ES-I3 (cell line): Measurements from ENCODE around the gene WTIP.
"Not testable (repeated sequence)": the region's sequence is repeated elsewhere in the genome, so short reads cannot be mapped to it uniquely, and the experiment has no call there.

ENCODE experiments used
- H3K36me3 ChIP-seq: 2 replicates; pipeline ENCODE4 v1.6.1; 2013; ENCODE audit warnings: mild to moderate bottlenecking, low read length, control low read depth, moderate library complexity; ENCODE audit not compliant: insufficient read depth
- H3K4me1 ChIP-seq: 2 replicates; pipeline ENCODE4 v1.6.1; 2013; ENCODE audit warnings: mild to moderate bottlenecking, control low read depth, low read length; ENCODE audit not compliant: insufficient read depth
- H3K9ac ChIP-seq: 2 replicates; pipeline ENCODE4 v1.6.1; 2013; ENCODE audit warnings: low read depth, mild to moderate bottlenecking, low read length, moderate library complexity
- H3K9me3 ChIP-seq: 2 replicates; pipeline ENCODE4 v1.6.1; 2013; ENCODE audit warnings: mild to moderate bottlenecking, low read length, moderate library complexity; ENCODE audit not compliant: control insufficient read depth, insufficient read depth

WTIP gene

DNA sequence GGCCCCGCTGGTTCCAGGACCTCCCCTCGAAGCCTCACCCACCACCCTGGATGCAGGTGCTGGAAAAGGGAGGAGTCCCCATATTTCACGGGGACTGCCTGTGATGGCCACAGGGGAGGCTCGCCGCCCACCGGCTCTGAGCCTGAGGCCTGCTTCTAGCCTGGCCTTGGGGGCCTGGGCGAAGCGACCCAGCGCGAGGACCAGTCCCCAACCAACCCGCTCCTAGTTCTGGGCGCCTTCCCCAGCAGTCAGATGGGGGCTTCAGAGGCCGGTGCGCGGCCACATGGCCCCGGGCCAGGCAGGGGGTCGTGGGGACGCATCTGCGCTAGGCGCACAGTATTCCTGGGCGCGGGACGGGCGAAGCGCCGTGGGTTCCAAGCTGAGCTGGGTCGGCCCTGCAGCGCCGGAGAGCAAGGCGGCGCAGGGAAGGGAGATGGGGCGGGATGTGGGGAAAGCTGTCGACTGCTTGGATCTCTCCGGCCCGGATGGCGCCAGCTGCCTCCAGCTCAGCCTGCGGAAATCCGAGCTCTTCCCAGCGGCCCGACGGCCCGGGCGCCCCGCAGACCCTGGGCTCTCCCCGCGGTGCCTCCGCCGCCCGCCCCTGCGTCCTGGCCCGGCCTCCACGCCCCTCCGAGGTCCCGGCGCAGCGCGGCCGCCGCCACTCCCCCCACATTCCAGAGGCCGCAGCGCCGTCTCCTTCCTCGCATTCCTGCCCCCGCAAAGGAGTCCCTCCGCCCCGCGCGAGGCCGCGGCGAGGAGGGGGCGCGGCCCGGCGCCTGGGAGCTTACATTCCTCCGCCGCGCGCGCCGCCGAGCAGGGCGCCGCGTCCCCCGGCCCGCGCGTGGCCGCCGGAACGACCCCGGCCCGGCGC is at the start of gene WTIP:
Gene WTIP, plus strand, starts transcription at position 788 of the 871 bp plus-strand sequence. CDS start 217 bp downstream, outside the sequence.
- no peaks in the 10 kb centered on the region; the same call in 1 of the 2 replicates for H3K36me3 ChIP-seq
- peaks cover 10% of the 10 kb centered on the region for H3K4me1 ChIP-seq
- H3K9me3 ChIP-seq, result no peaks in the 10 kb centered on the region
- peak within 1 kb of the TSS; percentile 90 for H3K9ac ChIP-seq

DNA sequence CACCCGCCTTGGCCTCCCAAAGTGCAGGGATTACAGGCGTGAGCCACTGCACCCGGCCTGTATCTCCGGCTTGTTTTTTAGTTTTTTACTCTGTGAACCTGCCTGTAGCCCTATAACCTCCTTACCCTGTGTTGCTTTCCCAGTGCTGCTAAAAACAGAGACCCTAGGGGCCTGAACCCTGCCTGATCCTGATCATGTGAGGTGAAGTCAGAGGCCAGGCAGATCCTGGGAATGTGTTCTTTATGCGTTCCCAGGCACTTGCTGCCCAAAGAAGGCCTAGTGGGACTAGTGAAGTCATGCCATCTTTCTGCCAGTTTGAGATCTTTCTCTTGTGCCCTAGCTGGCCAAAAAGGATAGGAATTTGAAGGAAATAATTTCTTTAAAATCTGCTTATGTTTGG is 48.8 kb upstream of the WTIP start:
- Histone ChIP-seq H3K9ac (no peak overlapping the region), H3K4me1 (peaks cover 5% of the 10 kb centered on the region; the same call in 1 of the 2 replicates), H3K36me3 (peaks cover 33% of the 10 kb centered on the region), H3K9me3 (no peaks in the 10 kb centered on the region)

DNA sequence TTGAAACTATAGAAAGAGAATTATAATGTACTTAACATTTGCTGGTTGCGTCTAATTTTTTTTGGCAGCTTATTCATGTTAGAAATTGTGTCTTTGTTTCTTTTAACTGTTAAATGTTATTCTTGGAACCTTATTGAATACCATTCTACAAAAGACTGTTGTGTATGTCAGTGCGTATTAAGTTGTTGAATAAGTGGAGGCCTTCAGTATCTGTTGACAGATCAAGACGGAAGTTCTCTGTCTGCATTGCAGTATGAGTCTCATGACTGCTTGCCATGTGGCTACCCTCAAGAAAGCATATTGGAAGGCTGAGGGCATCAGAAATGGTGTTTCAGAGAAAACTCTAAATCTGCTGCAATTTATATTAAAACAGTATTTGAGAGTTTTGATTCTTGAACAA is 44.8 kb upstream of the WTIP start:
- Histone ChIP-seq H3K9me3 (no peaks in the 10 kb centered on the region), H3K4me1 (no peaks in the 10 kb centered on the region), H3K36me3 (peaks cover 38% of the 10 kb centered on the region), H3K9ac (no peak overlapping the region)

DNA sequence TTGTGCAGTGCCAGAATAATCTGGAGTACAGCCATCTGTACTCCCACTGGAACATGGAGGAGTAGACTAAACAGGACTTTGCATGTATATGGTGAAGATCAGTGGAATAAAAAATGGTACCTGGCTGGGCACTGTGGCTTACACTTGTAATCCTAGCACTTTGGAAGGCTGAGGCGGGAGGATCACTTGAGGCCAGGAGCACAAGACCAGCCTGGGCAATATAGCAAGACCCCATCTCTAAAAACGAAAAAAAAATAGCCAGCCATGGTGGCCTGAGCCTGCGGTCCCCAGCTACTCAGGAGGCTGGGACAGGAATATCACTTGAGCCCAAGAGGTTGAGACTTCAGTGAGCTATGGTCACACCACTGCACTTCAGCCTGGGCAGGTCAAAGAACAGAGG is 33.4 kb upstream of the WTIP start:
- H3K4me1 ChIP-seq, result no peaks in the 10 kb centered on the region
- no peak overlapping the region for H3K9ac ChIP-seq
- no peaks in the 10 kb centered on the region for H3K9me3 ChIP-seq
- peaks cover 31% of the 10 kb centered on the region for H3K36me3 ChIP-seq

DNA sequence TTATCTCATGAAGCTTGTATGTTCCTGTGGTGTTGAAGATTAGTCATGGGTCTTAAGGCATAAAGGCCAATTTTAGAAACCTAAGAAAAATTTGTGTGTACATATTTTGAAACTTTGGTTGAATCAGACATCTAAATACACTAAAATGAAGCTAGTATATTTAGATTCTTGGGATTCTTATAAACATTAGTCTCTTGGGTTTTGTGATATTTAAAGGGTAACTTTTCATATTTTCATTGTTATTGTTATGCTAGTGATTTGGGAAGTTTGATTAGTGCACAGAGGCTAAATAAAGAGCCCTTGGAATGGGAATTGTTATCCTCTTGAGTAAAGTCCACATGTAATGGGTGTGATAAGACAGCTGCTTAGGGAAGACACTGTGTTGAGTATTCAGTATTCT is 28.8 kb upstream of the WTIP start:
- H3K9me3 ChIP-seq, result no peaks in the 10 kb centered on the region
- no peaks in the 10 kb centered on the region for H3K4me1 ChIP-seq
- peaks cover 20% of the 10 kb centered on the region for H3K36me3 ChIP-seq
- H3K9ac ChIP-seq, result no peak overlapping the region

DNA sequence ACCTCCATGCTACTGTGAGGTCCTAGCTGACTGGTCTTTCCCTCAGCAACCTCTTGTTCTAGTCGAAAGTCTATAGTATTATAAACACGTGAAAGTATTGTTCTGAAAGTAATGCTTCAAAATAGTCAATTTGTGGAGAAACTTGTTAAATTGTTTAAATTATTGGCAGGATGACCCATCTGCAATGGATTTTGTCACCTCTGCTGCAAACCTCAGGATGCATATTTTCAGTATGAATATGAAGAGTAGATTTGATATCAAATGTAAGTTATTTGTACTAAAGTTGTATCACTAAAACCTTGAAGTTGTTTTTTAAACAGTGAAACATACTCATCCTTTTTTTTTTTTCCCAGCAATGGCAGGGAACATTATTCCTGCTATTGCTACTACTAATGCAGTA is 27.5 kb upstream of the WTIP start:
- no peak overlapping the region for H3K9ac ChIP-seq
- no peaks in the 10 kb centered on the region for H3K9me3 ChIP-seq
- no peaks in the 10 kb centered on the region for H3K4me1 ChIP-seq
- H3K36me3 ChIP-seq, result peaks cover 18% of the 10 kb centered on the region

DNA sequence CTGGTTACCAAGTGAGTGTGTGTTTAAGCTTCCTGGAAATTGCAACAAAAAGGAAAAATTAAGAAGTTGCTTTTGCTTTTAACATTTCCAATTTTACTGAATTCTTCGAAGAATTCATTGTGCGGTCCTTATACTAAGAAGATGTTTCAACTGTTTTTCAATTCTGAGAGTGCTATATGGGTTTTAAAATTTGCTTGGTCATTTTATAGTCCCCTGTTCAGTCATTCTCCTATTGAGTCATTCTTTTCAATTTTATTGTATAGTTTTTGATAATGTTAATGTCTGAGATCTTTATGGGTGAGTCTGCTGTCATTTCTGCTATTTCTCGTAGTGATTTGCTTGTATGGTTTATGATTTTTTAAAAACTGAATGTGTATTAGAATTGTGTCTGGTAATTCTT is 26.9 kb upstream of the WTIP start:
- Histone ChIP-seq H3K36me3 (peaks cover 24% of the 10 kb centered on the region), H3K4me1 (no peaks in the 10 kb centered on the region), H3K9me3 (no peaks in the 10 kb centered on the region), H3K9ac (no peak overlapping the region)

DNA sequence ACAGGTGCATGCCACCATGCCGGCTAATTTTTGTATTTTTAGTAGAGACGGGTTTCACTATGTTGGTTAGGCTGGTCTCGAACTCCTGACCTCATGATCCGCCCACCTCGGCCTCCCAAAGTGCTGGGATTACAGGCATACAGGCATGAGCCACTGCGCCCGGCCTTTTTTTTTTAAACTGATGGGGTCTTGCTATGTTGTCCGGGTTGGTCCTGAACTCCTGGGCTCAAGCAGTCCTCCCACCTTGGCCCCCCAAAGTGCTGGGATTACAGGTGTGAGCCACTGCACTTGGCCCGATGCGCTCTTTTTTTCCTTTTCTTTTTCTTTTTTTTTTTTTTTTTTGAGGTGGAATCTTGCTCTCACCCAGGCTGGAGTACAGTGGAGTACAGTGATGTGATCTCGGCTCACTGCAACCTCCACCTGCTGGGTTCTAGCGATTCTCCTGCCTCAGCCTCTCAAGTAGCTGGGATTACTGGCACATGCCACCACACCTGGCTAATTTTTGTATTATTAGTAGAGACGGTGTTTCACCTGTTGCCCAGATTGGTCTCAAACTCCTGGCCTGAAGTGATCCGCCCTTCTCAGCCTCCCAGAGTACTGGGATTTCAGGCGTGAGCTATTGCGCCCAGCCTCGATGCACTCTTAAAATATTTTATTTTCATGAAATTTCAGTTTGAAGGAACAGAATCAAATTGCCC is 25.6 kb upstream of the WTIP start:
- H3K4me1 ChIP-seq, H3K9ac ChIP-seq, H3K9me3 ChIP-seq: not testable (repeated sequence)
- peaks cover 29% of the 10 kb centered on the region for H3K36me3 ChIP-seq

DNA sequence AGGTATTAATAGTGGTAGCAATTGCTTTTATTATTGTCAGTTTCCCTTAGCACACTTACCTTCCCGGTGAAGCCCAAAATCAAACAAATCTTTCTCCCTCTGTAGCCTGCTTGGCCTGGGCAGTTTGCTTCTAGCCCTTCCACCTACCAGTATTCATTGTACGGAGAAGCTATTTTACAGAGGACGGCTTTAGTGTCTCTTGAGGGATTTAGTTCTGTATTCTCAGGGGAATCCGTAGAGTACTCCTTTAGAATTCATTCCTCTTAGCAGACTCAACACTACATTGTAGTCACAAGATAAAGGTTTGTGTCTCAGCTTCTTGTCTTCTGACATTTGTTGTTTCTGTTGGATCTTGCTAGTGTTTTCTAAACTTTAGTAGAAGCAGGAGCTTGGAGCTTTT is 24.1 kb upstream of the WTIP start:
- Histone ChIP-seq H3K4me1 (no peaks in the 10 kb centered on the region), H3K36me3 (peaks cover 44% of the 10 kb centered on the region), H3K9ac (no peak overlapping the region), H3K9me3 (no peaks in the 10 kb centered on the region)

DNA sequence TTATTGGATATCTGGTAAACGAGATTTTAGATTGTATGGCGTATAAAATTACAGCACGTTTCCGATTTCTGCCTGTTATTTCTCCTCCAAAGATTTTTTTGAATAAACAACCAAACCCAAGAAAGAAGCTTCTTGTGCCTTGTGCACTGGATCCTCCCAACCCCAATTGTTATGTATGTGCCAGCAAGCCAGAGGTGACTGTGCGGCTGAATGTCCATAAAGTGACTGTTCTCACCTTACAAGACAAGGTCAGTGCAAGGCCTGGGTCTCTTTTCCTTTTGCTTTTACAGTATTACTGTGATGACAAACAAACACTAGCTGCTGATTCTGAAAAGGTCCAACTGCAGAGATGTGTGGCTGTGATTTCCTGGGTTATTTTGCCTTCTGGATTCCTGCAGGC is 22.9 kb upstream of the WTIP start:
- no peaks in the 10 kb centered on the region for H3K4me1 ChIP-seq
- peaks cover 52% of the 10 kb centered on the region for H3K36me3 ChIP-seq
- no peak overlapping the region for H3K9ac ChIP-seq
- no peaks in the 10 kb centered on the region for H3K9me3 ChIP-seq

DNA sequence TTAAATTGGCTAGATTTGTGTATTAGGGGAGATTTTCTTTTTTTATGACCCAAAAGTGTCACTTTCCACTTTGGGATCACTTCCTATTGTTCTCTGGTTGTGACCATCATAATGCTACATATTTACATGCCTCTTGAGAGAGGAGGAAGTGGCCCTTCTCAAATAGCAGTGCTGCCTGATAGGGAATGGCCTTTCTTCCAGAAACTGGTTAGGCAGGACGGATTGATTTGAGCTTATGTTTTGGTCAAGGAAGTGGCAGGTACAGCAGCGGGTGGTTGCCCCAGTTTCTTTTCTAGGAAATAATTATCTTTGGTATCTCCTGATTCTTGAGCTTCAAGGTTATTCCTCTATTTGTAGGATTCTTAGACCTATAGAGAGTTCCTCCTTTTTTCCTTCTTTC is 21.9 kb upstream of the WTIP start:
- no peaks in the 10 kb centered on the region for H3K9me3 ChIP-seq
- no peak overlapping the region for H3K9ac ChIP-seq
- peaks cover 51% of the 10 kb centered on the region for H3K36me3 ChIP-seq
- H3K4me1 ChIP-seq, result no peaks in the 10 kb centered on the region

DNA sequence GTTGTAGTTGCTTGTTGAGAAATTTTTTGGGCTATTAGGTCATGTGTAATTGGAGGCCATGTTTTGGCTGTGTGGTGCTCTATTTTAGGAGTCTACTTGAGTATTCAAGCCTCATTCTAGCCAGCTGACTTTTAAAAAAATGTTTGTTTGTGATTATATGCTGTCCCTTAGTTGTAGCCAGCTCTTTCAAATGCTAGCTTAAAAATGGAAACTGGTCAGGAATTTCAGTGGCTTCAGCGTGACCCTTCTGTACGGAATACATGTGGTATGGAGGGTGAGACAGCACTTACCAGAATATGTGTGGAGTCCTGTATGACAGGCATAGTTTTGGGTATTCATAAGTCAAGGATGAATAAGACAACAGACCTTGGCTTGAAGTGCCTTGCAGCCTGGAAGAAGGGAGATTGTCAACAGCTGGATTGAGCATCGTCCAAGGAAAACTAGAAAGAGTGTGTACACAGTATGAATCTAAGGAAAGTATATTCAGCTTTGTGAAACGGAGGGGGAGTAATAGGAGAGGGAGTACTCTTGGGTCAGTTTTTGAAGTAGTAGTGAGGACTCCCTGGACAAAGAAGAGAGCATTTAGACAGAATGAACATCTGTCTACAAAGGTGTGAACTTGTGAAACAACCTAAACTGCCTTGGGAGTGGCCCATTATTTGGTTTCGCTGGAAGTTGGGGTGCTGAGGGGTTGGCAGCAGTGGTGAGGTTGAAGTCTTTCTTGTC is 20.0 kb upstream of the WTIP start:
- Histone ChIP-seq H3K9ac (no peak overlapping the region), H3K36me3 (peaks cover 59% of the 10 kb centered on the region), H3K4me1 (no peaks in the 10 kb centered on the region), H3K9me3 (no peaks in the 10 kb centered on the region)

DNA sequence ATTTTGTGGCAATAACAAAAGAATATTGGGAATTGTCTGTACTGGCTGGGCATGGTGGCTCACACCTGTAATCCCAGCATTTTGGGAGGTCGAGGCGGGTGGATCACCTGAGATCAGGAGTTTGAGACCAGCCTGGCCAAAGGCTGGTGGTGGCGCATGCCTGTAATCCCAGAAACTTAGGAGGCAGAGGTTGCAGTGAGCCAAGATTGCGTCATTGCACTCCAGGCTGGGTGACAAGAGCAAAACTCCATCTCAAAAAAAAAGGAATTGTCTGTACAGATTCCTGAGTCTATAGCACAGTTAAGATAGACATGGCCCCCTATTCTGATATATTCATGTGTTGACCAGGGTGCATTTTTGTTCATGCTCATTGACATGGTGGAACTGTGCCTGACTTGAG is 16.8 kb upstream of the WTIP start:
- not testable (repeated sequence) for H3K9ac ChIP-seq, H3K9me3 ChIP-seq, H3K4me1 ChIP-seq
- H3K36me3 ChIP-seq, result peaks cover 63% of the 10 kb centered on the region

DNA sequence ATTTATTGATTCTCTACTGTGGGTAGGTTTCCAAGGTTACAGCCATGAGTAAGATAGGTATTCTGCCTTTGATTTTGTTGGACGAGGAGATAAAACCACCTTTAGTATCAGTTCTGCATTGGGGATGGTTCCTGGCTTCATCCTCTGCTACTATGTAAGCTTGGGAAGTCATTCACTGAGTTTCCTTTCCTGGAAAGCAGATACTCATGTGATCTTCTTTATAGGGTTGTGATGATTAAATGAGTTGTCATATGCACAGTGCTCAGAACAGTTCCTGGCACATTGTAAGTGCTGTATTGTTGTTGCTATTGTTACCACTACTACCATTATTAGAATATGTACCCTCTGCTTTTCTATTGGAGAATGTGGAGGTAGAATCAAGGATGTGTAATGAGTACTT is 13.1 kb upstream of the WTIP start:
- H3K9me3 ChIP-seq, result no peaks in the 10 kb centered on the region
- H3K4me1 ChIP-seq, result no peaks in the 10 kb centered on the region
- no peak overlapping the region for H3K9ac ChIP-seq
- peaks cover 40% of the 10 kb centered on the region for H3K36me3 ChIP-seq
